Activated naive CD4-positive, alpha-beta T cell treated with Interleukin-2 at 50 U/mL for 16 hours (primary cell): ENCODE measurements around the gene PDPN.

Experiments used
- DNase-seq: peaks from one replicate; pipeline ENCODE4 v3.0.0-alpha.2; 2020

The PDPN gene

GRCh38 chr1:13619909-13620308 is 36.3 kb downstream of the PDPN start:
- DNase-seq: no peak

GRCh38 chr1:13620825-13621224 is 37.2 kb downstream of the PDPN start:
- no peak for DNase-seq

GRCh38 chr1:13622446-13622845 is 38.8 kb downstream of the PDPN start:
- DNase-seq: no peak

- DNase-seq: no peak
These were observed 39.5 kb downstream of the PDPN start for GRCh38 chr1:13623021-13623637.

GRCh38 chr1:13624526-13624925 is 40.9 kb downstream of the PDPN start:
- DNase-seq: no peak

- DNase-seq: no peak
These were observed 43.5 kb downstream of the PDPN start for GRCh38 chr1:13627127-13627526.

- no peak for DNase-seq
These were observed 44.6 kb downstream of the PDPN start for GRCh38 chr1:13628218-13628617.

GRCh38 chr1:13628711-13629110 is 45.1 kb downstream of the PDPN start:
- DNase-seq: no peak

- no peak for DNase-seq
These were observed 58.8 kb downstream of the PDPN start for GRCh38 chr1:13642306-13643004.

- no peak for DNase-seq
These were observed 59.4 kb downstream of the PDPN start for GRCh38 chr1:13643017-13643416.

- DNase-seq: no peak
These were observed 62.9 kb downstream of the PDPN start for GRCh38 chr1:13646521-13646920.

- DNase-seq: no peak
These were observed 67.6 kb downstream of the PDPN start for GRCh38 chr1:13651279-13651678.

GRCh38 chr1:13652238-13652637 is 68.6 kb downstream of the PDPN start:
- DNase-seq: no peak

GRCh38 chr1:13661539-13661938 is 77.9 kb downstream of the PDPN start:
- DNase-seq: no peak

GRCh38 chr1:13662493-13662892 is 78.9 kb downstream of the PDPN start:
- no peak for DNase-seq

- no peak for DNase-seq
These were observed 80.3 kb downstream of the PDPN start for GRCh38 chr1:13663969-13664368.

- DNase-seq: no peak
These were observed 80.8 kb downstream of the PDPN start for GRCh38 chr1:13664451-13664850.

GRCh38 chr1:13666317-13666716 is 82.7 kb downstream of the PDPN start:
- no peak for DNase-seq
